Measurements from ENCODE around the gene DIAPH1.

GRCh38 chr5:141641634-141642267, 23.0 kb upstream of the DIAPH1 start:
- TF ChIP-seq REST (IDR thresholded peaks at IDR 0.05; ENCODE audit: low read depth) = no peak
- TF ChIP-seq CTCF (IDR thresholded peaks at IDR 0.05 in 2 of 3, conservative IDR thresholded peaks at IDR 0.05 in 1 of 3; ENCODE audit: borderline replicate concordance in 1 of 3, insufficient read depth in 1 of 3, low read depth in 2 of 3, low read length in 2 of 3) = peak in 2 of 3 experiments; percentile 49 to 56; a peak in 3 of 6 replicates

Measured in HCT116 (cell line).